OCI-M2 (cell line): ENCODE data around the gene STAM2.
"Not testable (repeated sequence)": the region's sequence is repeated elsewhere in the genome, so short reads cannot be mapped to it uniquely, and the experiment has no call there.

Source experiments
- DNase-seq: peaks from one replicate; lab custom pipeline; 2025; ENCODE audit not compliant: unreplicated experiment; lab: John Stamatoyannopoulos, UW

STAM2 gene

DNA sequence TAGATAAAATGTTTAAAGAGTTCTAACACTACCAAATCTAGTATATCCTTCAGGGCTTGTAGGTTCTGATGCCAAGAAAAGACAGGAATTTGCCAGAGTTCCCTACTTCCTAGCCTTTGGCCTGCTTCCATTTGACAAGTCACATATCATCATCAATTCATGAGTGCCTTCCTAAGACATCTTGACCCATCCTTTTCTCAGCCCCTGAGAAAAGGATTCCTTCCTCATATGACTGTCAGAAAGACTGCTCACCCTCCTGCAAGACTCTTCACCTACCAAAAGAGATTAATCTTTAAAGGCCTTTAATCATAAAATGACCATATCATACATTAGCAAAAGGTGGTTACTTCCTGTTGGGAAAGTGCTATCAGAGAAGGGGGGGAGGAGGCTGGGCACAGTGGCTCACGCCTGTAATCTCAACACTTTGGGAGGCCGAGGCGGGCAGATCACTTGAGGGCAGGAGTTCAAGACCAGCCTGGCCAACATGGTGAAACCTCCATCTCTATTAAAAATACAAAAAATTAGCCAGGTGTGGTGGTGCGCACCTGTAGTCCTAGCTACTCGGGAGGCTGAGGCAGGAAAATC lies 3.3 kb downstream of the STAM2 start:
- not testable (repeated sequence) for DNase-seq

DNA sequence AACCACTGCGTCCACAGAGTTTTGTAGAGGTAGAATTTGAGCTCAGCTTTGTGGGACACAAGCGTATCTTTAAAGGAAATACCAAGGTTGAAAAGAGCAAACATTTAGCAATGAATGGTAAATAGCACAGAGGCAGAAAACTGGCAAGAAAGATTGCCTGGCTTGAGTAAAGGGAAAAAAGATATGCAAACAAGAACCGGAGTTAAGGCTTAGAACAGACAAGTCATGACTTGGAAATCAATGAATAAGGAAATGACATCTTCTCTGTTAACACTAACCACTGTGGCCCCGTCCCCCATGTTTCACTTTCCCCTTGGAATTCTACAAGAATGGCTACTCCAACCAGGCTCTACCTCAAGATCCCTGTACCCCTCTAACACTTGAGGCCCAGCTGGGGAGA lies 3.8 kb downstream of the STAM2 start:
- no peak for DNase-seq

DNA sequence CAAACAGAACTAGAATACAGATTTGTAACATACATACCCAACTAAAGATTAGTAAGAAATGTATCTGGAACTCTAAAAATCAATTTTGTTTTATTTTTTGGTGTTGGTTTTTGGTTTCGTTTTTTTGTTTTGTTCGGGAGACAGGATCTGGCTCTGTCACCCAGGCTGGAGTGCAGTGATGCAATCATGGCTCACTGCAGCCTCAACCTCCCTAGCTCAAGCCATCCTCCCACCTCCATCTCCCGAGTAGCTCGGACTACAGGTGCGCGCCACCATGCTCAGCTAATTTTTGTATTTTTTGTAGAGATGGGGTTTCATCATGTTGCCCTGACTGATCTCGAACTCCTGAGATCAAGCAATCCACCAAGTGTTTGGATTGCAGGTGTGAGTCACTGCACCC lies 6.4 kb downstream of the STAM2 start:
- not testable (repeated sequence) for DNase-seq

DNA sequence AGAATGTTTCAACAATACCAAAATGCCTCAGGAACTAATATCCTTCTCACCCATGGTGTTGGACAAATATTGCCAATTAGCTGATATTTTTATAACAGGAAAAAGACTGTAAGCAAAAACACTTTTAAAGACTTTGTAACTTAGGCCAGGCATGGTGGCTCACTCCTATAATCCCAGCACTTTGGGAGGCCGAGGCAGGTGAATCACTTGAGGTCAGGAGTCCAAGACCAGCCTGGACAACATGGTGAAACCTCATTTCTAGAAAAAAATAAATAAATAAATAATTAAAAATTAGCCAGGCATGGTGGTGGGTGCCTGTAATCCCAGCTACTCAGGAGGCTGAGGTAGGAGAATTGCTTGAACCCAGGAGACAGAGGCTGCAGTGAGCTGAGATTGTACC lies 8.1 kb downstream of the STAM2 start:
- not testable (repeated sequence) for DNase-seq

DNA sequence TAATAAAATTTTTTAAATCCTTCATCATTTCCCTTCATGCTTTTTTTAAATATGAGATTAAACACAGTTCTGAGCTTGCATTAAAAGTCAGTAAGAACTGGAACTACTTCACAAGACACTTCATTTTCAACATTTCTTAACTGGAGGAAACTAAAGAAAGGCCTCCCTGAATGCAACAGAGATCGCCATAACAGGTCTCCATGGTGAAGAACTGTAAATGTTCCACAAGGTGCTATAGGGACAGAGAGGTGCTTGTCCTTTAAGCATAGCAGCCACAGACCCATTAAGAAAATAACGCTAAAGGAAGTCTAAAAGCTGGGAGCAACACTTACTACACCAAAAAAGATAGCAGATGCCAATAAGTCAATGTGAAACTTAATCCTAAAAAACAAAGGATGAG lies 8.5 kb downstream of the STAM2 start:
- no peak for DNase-seq

DNA sequence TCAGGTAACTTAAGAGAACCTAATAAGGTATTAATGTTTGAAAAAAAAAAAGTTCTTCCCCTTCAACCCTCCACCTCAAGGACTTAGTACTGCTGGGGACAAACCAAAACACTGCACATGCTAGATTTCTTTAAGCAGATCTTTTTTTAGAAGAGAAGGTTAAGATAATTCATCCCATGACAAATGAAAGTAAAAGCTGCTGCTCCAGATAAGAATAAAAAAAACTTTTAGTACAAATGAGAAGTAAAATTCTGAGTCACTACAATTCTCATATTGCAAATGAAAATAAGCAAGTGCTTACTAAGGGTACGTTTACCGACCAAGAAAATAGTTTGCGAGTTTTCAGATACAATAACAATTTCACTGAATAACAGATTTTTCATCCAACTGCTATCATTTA lies 8.9 kb downstream of the STAM2 start:
- DNase-seq, result no peak

DNA sequence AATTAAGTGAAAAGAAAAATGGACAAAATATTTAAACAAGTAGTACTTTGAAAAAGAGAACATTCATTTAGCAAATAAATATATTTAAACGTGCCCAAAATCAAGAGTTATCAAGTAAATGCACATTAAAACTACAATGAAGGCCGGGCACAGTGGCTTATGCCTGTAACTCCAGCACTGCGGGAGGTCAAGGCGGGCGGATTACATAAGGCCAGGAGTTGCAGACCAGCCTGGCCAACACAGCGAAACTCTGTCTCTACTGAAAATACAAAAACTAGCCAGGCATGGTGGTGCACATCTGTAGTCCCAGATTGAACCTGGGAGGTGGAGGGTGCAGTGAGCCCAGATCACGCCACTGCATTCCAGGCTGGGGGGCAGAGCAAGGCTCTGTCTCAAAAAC lies 9.8 kb downstream of the STAM2 start:
- DNase-seq, result no peak

DNA sequence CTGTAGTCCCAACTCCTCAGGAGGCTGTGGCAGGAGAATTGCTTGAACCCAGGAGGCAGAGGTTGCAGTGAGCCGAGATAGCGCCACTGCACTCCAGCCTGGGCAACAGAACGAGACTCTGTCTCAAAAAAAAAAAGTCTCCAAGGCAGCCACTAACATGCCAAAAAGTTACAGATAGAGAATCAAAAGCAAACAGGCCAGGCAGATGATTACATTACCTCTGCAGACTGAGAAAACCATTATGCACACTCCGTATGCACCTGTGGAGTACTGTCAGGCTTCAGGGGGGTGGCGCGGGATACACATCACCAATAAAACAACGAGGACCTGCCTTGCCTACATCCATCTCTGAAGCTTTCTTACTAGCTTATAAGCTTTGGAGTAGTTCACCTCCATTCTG lies 10.3 kb downstream of the STAM2 start:
- no peak for DNase-seq

DNA sequence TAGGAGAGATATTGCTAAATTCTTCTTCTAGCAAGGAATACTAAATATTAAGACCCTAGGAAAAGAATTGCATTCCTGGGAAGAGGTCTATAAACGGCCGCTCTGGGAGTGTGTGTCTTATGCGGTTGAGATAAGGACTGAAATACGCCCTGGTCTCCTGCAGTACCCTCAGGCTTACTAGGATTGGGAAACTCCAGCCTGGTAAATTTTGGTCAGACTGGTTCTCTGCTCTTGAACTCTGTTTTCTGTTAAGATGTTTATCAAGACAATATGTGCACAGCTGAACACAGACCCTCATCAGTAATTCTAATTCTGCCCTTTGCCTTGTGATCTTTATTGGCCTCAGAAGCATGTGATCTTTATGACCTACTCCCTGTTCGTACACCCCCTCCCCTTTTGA lies 11.9 kb downstream of the STAM2 start:
- not testable (repeated sequence) for DNase-seq

DNA sequence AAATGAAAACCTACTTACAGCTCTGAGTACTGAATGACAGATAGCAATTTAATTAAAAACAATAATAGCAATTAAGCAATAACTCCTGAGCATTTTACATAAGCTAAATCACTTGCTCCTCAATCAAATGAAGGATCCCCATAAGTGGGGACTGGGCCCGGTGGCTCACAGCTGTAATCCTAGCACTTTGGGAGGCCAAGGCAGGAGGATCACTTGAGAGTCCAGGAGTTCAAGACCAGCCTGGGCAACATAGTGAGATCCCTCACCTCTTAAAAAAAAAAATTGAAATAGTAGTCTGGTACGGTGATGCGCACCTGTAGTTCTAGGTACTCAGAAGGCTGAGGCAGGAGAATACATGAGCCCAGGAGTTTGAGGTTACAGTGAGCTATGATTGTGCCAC lies 13.4 kb downstream of the STAM2 start:
- no peak for DNase-seq

DNA sequence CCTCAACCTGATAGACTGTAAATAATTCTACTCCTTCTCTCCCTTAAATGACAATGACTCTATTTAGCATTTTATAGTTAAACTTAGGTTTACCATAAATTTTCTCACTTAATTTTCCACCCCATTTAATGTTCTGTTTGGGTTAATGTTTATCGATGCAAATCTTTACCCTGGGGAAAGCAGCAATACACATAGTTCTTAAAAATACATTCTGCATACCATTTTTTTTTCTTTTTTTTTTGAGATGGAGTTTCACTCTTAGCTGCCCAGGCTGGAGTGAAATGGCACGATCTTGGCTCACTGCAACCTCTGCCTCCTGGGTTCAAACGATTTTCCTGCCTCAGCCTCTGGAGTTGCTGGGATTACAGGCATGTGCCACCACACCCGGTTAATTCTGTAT lies 14.0 kb downstream of the STAM2 start:
- DNase-seq, result no peak

DNA sequence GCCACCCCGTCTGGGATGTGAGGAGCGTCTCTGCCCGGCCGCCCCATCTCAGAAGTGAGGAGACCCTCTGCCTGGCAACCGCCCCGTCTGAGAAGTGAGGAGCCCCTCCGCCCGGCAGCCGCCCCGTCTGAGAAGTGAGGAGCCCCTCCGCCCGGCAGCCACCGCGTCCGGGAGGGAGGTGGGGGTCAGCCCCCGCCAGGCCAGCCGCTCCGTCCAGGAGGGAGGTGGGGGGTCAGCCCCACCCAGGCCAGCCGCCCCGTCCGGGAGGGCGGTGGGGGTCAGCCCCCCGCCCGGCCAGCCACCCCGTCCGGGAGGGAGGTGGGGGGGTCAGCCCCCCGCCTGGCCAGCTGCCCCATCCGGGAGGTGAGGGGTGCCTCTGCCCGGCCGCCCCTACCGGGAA lies 15.2 kb downstream of the STAM2 start:
- DNase-seq, result not testable (repeated sequence)

DNA sequence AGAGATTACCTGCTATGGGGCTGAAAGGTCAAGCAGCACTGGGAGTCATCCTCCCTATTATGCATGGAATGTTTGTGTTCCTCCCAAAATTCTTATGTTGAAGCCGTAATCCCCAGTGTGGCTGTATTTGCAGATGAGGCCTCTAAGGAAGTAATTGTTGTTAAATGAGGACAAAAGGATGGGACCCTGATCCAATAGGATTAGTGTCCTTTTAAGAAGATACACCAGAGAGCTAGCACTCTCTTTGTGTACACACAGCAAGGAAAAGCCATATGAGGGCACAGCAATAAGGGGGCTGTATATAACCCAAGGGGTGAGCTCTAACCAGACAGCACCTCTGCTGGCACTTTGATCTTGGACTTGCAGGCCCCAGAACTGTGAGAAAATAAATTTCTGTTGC lies 18.3 kb downstream of the STAM2 start:
- DNase-seq, result no peak

DNA sequence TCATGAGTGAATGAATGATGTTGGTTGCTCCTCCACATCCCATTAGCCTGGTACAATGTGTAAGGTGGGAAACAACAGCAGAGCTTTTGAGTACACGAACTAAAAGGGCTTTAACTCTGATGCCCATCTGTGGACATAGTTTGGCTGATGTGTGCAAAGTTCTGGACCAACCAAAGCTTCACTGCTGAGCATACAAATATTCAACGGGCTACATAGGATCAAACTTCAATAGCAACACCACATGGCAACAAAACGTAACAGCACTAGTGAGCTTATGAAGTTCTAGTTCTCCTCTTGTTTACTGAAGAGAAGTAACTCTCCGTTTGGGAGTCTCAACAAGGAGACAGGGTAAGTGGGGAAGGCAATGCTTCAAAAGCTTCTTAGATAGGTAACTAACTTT lies 20.4 kb downstream of the STAM2 start:
- no peak for DNase-seq

DNA sequence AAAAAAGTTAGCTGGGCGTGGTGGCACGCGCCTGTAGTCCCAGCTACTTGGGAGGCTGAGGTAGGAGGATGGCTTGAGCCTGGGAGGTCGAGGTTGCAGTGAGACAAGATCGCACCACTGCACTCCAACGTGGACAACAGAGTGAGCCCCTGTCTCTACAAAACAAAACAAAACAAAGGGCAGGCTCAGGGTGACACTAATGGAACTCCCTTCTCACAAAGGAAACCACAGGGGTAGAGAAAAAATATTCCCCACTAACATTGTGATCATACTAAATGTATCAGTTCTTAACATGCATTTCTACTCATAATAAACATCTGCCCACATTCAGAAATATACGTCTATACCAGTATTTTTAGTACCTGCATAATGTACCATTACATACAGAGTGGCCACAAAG lies 21.1 kb downstream of the STAM2 start:
- DNase-seq, result no peak

DNA sequence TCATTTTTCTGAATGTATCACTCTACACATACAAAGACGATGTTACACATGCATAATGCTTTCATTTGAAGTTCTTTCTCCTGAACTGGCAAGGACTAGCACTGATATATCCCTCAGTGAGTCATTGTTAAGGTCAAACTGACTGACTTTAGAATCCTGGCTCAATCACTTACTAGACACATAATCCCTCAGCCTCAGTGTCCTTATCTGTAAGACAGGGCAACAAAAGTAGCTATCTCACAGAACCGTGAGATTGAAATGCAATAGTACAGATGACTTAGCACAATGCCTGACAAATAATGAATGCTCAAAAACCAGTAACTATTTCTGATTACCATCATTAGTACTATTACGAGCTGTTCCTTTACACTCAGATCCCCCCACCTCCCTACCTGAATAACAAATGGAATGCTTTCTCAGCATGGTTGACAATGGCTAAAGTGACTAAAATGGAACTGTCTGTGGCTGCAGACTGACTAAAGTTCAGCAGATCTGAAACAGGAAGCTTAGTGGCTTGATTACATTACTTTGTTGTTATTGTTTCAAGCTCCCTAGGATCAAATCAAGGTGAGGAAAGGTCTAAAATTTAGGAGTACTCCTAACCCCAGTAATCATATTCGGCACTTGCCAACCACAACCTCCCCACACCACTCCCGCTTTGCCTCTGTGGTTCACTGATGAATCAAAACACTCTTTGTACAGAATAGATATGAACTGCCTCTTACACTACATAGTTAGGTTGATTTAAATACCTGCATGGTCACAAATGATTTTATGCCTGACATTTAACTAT lies 40.9 kb downstream of the STAM2 start:
- DNase-seq, result no peak

DNA sequence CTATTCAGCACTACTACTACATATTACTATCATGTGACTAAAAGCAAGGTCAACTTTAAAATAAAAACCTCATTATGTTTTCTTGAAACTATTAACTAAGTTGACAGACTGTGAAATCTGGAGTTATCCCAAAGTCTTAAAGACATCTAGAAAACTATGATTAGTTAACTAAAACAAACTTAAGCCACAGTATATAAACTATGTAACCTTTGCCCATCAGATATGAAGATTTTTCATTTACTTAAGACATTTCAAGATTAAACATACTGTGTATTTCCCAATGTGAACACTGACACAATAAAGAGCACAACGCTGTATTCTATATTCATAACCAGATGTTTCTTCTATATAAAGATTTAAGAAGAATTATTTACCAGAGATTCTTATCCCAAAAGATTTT lies 43.3 kb downstream of the STAM2 start:
- DNase-seq, result no peak

DNA sequence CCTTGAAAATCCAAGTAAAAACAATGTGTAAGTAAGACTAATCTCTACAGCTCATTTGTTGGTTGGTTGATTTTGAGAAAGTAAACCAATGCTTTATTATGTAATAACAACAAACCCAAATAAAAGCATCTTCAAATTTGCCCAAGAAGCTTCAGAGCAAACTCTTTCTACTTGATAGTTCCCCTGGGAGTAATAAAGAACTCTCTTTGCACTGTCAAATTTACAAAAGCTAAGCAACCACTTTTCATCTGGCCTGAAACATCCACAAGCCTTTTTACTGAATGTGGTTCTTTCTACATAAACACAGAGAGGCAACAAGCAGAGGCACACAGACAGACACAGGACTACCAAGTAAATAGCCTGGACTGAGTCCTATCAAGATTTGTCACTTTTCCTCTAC lies 47.9 kb downstream of the STAM2 start:
- no peak for DNase-seq

DNA sequence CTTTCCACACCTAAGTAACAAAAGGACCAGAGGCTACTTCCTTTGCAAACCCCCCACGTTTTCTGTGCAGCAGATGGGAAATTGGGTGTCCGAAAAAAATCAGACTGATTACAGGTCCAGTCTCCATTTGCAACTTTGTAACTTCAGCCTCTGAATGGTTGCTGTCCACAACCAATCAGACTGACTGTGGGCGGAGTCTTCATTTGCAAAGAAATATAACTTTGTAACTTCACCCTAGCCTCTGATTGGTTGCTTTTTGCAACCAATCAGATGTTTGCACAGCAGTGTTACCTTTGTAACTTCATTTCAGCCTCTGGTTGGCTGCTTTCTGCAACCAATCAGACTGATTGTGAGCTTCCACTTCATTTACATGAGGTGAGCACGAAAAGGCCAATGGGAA lies 48.9 kb downstream of the STAM2 start:
- no peak for DNase-seq

DNA sequence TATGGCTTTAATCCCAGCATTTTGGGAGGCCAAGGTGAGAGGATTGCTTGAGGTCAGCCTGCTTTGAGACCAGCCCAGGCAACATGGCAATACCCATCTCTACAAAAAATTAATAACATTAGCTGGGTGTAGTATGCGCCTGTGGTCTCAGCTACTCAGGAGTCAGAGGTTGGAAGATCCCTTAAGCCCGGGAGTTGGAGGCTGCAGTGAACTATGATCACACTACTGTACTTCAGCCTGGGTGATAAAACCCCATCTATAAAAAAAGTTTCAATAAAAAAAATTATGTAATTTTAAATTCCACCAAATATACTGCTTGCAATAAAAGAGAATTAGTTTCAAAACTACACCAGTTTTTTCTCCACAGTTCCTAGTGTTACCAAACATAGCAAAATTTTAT lies 53.4 kb downstream of the STAM2 start:
- no peak for DNase-seq

DNA sequence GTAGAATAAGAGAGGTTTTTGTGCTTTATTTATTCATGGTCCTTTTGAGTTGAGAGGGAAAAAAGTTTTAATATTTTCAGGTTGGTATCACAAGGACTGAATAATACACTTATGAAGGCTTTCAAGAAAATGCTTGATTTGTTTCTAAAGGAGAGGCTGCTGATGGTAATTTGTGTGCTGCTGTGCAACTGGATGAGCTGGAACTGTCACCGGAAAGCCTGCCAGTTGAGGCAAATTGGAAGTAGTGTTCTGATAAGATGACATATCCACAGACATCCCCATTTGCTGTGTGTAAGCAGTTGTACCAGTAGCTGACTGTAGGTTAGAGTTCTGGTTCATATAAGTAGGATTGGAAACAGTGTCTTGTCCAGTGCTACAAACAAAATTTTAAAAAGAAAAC lies 55.1 kb downstream of the STAM2 start:
- DNase-seq, result no peak

DNA sequence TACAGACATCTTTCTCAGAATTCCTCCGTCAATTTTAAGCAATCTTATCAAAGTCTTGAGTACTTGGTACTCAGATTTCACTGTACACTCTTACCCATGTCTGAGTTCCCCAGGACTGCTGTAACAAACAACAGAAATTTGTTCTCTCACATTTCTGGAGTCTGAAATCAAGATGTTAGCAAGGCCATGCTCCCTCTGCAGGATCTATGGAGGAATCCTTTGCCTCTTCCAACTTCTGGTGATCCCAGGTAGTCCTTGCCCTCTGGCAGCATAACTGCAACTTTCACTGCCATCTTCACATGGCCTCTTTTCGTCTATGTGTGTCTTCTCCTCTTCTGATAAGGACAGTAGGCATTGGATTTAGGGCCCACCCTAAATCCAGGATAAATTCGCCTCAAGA lies 59.6 kb downstream of the STAM2 start:
- no peak for DNase-seq

DNA sequence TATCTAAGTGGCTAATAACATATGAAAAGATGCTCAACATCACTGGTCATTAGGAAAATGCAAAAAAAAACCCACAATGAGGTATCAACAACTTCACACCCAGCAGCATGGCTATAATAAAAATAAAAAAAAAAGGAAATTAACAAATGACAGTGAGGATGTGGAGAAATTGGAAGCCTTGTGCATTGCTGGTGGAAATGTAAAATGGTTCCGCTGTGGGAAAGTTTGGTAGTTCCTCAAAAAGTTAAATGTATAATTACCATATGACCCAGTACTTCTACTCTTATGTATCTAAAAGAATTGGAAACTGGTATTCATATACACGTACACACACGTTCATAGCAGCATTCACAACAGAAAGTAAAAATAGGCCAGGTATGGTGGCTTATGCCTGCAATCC lies 61.2 kb downstream of the STAM2 start:
- DNase-seq, result no peak
